Endothelial cell of umbilical vein (primary cell): ENCODE measurements around the gene CRYBG3. TPM values are rescaled to one million over a fixed set of nuclear protein-coding genes. Genes with fewer than 3 reads are reported as not detected.

ENCODE experiments used
- BruUV-seq: library from RNA; stranded (reverse); fragments of 400-500 nt; replicated peaks from 2 replicates; lab custom pipeline; 2021; lab: Mats Ljungman, UMichigan
- CTCF ChIA-PET: fragments of 300-600, 350-600 bp; sonication (Branson Sonifier 250); formaldehyde crosslinking; loops from one replicate; lab custom pipeline; 2021; ENCODE audit warnings: antibody characterized with exemption, inconsistent platforms; lab: Charles Lee
- POLR2A ChIA-PET: fragments of 300-600, 350-600 bp; sonication (Branson Sonifier 250); formaldehyde crosslinking; loops from one replicate; lab custom pipeline; 2021; ENCODE audit warnings: antibody characterized with exemption, inconsistent platforms; lab: Charles Lee
- DNase-seq: peaks from one replicate; pipeline ENCODE4 v3.0.0-alpha.2; 2011; ENCODE audit warnings: low read depth, low spot score
- FAIRE-seq: peaks from 2 replicates; lab custom pipeline; 2011; peaks lifted over from hg19 to GRCh38; lab: Jason Lieb, UNC
- H2AFZ ChIP-seq: 2 replicates; pipeline ENCODE4 v1.6.0; 2012; ENCODE audit warnings: low read depth, low read length, control low read depth, inconsistent platforms
- H3K27ac ChIP-seq: 2 replicates; pipeline ENCODE4 v1.5.1; 2011; ENCODE audit warnings: low read depth, mild to moderate bottlenecking, control low read depth, low read length, moderate library complexity; ENCODE audit not compliant: insufficient read depth
- H3K27me3 ChIP-seq, 2 experiments: 2 replicates each; pipeline versions ENCODE4 v1.6.0 to v1.6.1; 2011; ENCODE audit warnings: low read length in 2 of 2, mixed read lengths in 1 of 2; ENCODE audit not compliant: control insufficient read depth in 2 of 2, insufficient read depth in 2 of 2
- H3K36me3 ChIP-seq, 2 experiments: 2 replicates in 1 of 2; 3 replicates in 1 of 2; pipeline ENCODE4 v1.5.1; 2011; ENCODE audit warnings: low read length in 2 of 2, mild to moderate bottlenecking in 1 of 2, moderate library complexity in 1 of 2; ENCODE audit not compliant: control insufficient read depth in 2 of 2, insufficient read depth in 2 of 2; ENCODE audit errors: extremely low read depth in 1 of 2
- H3K4me1 ChIP-seq: 3 replicates; pipeline ENCODE4 v1.5.1; 2011; ENCODE audit warnings: mild to moderate bottlenecking, low read length; ENCODE audit not compliant: control insufficient read depth, insufficient read depth; ENCODE audit errors: extremely low read depth
- H3K4me2 ChIP-seq: 2 replicates; pipeline ENCODE4 v1.6.1; 2011; ENCODE audit warnings: low read length, control low read depth, mixed read lengths; ENCODE audit not compliant: insufficient read depth
- H3K4me3 ChIP-seq, 3 experiments: fragments of 200-600 bp in 1 of 3; sonication (generic), shearing (Covaris generic) in 1 of 3; replicated peaks in 1 of 3; 2 replicates each; pipeline ENCODE4 v1.5.1; 2011 to 2016; ENCODE audit warnings: control low read depth in 3 of 3, low read length in 3 of 3, mild to moderate bottlenecking in 2 of 3, inconsistent platforms in 1 of 3, low read depth in 1 of 3, moderate library complexity in 1 of 3; ENCODE audit not compliant: insufficient read depth in 1 of 3
- H3K79me2 ChIP-seq: 2 replicates; pipeline ENCODE4 v1.6.0; 2012; ENCODE audit warnings: low read length, inconsistent platforms; ENCODE audit not compliant: control insufficient read depth, insufficient read depth
- H3K9ac ChIP-seq: replicated peaks from 2 replicates; pipeline ENCODE3; 2011; ENCODE audit warnings: low read length, control low read depth; ENCODE audit not compliant: insufficient read depth; ENCODE audit errors: extremely low read depth
- H3K9me1 ChIP-seq: replicated peaks from 3 replicates; pipeline ENCODE4 v1.6.0; 2011; ENCODE audit warnings: mild to moderate bottlenecking, low read length; ENCODE audit not compliant: control insufficient read depth, insufficient read depth; ENCODE audit errors: extremely low read depth
- H3K9me3 ChIP-seq: replicated peaks from 2 replicates; pipeline ENCODE4 v1.5.1; 2012; ENCODE audit warnings: low read length, inconsistent platforms; ENCODE audit not compliant: control insufficient read depth, insufficient read depth
- H4K20me1 ChIP-seq: replicated peaks from 2 replicates; pipeline ENCODE3; 2011; ENCODE audit warnings: mild to moderate bottlenecking, low read length; ENCODE audit not compliant: control insufficient read depth, insufficient read depth; ENCODE audit errors: extremely low read depth
- EZH2 ChIP-seq: IDR thresholded peaks from 2 replicates; pipeline ENCODE4 v1.6.1; 2012; ENCODE audit warnings: borderline replicate concordance, low read depth, mild to moderate bottlenecking, moderate library complexity, low read length, inconsistent platforms; ENCODE audit not compliant: severe bottlenecking
- GATA2 ChIP-seq: IDR thresholded peaks from 2 replicates; pipeline ENCODE4 v1.7.0; 2011; ENCODE audit warnings: low read depth, mild to moderate bottlenecking, moderate library complexity, mixed read lengths, low read length; ENCODE audit not compliant: insufficient read length, insufficient read depth
- MAX ChIP-seq: IDR thresholded peaks from 2 replicates; pipeline ENCODE4 v1.6.1; 2011; ENCODE audit not compliant: insufficient read depth, insufficient read length
- MYC ChIP-seq: IDR thresholded peaks from one replicate; pipeline ENCODE4 v1.6.1; 2011; ENCODE audit warnings: mild to moderate bottlenecking, low read depth, low read length
- POLR2A ChIP-seq: IDR thresholded peaks from 2 replicates; pipeline ENCODE4 v1.6.1; 2012; ENCODE audit warnings: low read depth, mild to moderate bottlenecking, control low read depth, low read length
- POLR2AphosphoS5 ChIP-seq: IDR thresholded peaks from 2 replicates; pipeline ENCODE4 v1.6.1; 2012; ENCODE audit warnings: low read depth, mild to moderate bottlenecking, control low read depth, low read length, moderate library complexity; ENCODE audit not compliant: insufficient read depth
- dilution Hi-C: fragments of 300-500 bp; cut with MboI; formaldehyde crosslinking; loops from one replicate; pipeline ENCODE4 v1.15.0; 2019; ENCODE audit warnings: low sequenced_read_pairs; ENCODE audit not compliant: extremely low pct_ligation_motif_present
- intact Hi-C: fragments of 100-400 bp; cut with micrococcal nuclease; formaldehyde crosslinking; loops from one replicate; pipeline ENCODE4 v1.10.0; 2022
- polyA plus RNA-seq, 4 experiments: library from polyadenylated mRNA; depleted of rRNA in 3 of 4; stranded (reverse) in 3 of 4; unstranded in 1 of 4; fragments of >200 nt; gene quantifications; 2 replicates each; pipeline versions ENCODE4 v1.2.1 to v1.2.3, GENCODE V29; 2011 to 2012; ENCODE audit warnings: missing spikeins in 1 of 4
- total RNA-seq: library from RNA; stranded (reverse); gene quantifications from 2 replicates; pipeline ENCODE4 v1.2.3, GENCODE V29; 2021

Gene CRYBG3
- total and polyA plus RNA-seq, 2 donors (not counting 3 experiments of a cell fraction or from before 2014, with no cell fraction given): 2.8 to 15.0 TPM

- no peak for FAIRE-seq
- no peak for DNase-seq
- no peak overlapping the region for H3K4me3 ChIP-seq
- H3K27me3 ChIP-seq: peaks cover 4 to 13% of the 10 kb centered on the region in 2 experiments
- H3K4me1 ChIP-seq: peaks cover under 1% of the 10 kb centered on the region
- ChIA-PET CTCF (no interaction called here), POLR2A (no interaction called here)
- H3K9me1 ChIP-seq: no peaks in the 10 kb centered on the region
- H3K36me3 ChIP-seq: no peaks in the 10 kb centered on the region
- no peak overlapping the region for H3K4me2 ChIP-seq
- H4K20me1 ChIP-seq: no peaks in the 10 kb centered on the region
- H2AFZ ChIP-seq: no peak overlapping the region
- intact Hi-C loops: no loop called here
- H3K9ac ChIP-seq: no peak overlapping the region
- dilution Hi-C loops: no loop called here
- no peaks in the 10 kb centered on the region for H3K9me3 ChIP-seq
- H3K79me2 ChIP-seq: no peaks in the 10 kb centered on the region
- TF ChIP-seq MYC (no peak), MAX (no peak), EZH2 (no peak), GATA2 (no peak), POLR2AphosphoS5 (no peak)
- no TSS peak for BruUV-seq
- H3K27ac ChIP-seq: no peak overlapping the region
Observed at GRCh38 chr3:97987306-97987705, 165.5 kb downstream of the CRYBG3 start.

GRCh38 chr3:97988784-97989568 lies 167.2 kb downstream of the CRYBG3 start:
- TF ChIP-seq POLR2A (no peak), EZH2 (no peak), MYC (no peak), POLR2AphosphoS5 (no peak), MAX (no peak)
- intact Hi-C loops: no loop called here

More at GRCh38 chr3:97988784-97989568, 167.2 kb downstream of the CRYBG3 start:
- no peaks in the 10 kb centered on the region for H3K79me2 ChIP-seq
- no peaks in the 10 kb centered on the region for H4K20me1 ChIP-seq
- H3K9me3 ChIP-seq: no peaks in the 10 kb centered on the region
- ChIA-PET POLR2A (no interaction called here), CTCF (no interaction called here)
- dilution Hi-C loops: no loop called here
- H3K36me3 ChIP-seq: no peaks in the 10 kb centered on the region
- H3K4me2 ChIP-seq: no peak overlapping the region
- FAIRE-seq: no peak
- peaks cover 2 to 13% of the 10 kb centered on the region in 2 experiments for H3K27me3 ChIP-seq
- no peak overlapping the region for H3K27ac ChIP-seq
- no peak overlapping the region for H3K4me3 ChIP-seq
- DNase-seq: no peak
- no peaks in the 10 kb centered on the region for H3K9me1 ChIP-seq
- no peak overlapping the region for H3K9ac ChIP-seq
- no peaks in the 10 kb centered on the region for H3K4me1 ChIP-seq
- H2AFZ ChIP-seq: no peak overlapping the region
- no TSS peak for BruUV-seq
